ENCODE measurements around the gene SH3RF3. TPM values are rescaled to one million over a fixed set of nuclear protein-coding genes. Genes with fewer than 3 reads are reported as not detected.

The SH3RF3 gene
- total RNA-seq, 1 experiment from 2014 or later: 4.9 TPM

DNA sequence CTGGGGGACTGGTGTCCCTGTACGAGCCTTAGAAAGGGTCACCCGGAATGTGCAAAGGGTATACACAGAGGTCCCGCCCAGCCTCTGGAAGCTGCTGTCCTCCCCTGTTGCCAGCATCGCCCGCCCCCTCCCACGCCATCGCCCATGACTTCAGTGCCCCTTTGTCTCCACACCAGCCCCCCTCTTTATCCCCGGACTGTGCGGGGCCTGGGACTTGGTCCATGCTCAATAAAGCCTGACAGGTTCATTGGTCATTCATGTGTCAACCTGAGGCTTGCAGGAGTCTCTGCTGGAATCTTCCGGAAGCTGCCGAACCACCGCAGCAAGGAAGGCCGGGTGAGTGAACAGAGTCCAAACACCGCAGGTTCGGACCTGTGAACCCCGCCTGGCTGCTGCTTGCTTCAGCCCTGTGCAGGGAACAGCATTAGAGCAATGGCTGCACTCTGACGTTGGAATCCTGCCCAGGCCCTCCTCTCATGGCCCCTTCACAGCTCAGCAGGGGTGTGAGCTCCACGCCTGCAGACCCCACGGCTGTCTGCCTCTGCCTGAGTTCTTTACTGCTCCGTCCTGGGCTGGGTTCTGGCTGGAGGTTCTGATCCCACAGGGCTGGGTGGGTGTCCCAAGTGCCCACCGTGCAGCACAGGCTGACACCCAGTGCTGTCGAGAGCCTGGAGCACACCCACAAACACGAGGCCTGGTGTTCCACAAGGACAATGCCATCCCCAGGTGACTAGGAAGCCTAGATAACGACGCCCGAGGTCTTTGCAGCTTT is 388.3 kb downstream of the SH3RF3 start:
- CTCF ChIA-PET: no interaction called here
- in situ Hi-C loops (cut with HindIII; ENCODE audit: low pct_unique_long_range_greater_than_20kb, low sequenced_read_pairs): no loop called here
- intact Hi-C loops (cut with micrococcal nuclease; ENCODE audit: unreplicated experiment): no loop called here
- H3K27me3 ChIP-seq (ENCODE audit: control insufficient read depth, insufficient read depth, low read length): no peaks in the 10 kb centered on the region
- no peak for TF ChIP-seq REST (IDR thresholded peaks at IDR 0.05; ENCODE audit: insufficient read depth in 1 of 2, low read depth in 2 of 2, low read length in 1 of 2)
- no peak for TF ChIP-seq SIN3A (IDR thresholded peaks at IDR 0.05; ENCODE audit: borderline replicate concordance, insufficient read depth, low read depth, low read length)
- no peak for TF ChIP-seq POLR2AphosphoS5 (IDR thresholded peaks at IDR 0.05; ENCODE audit: low read depth, low read length)
- TF ChIP-seq TCF7L2 (IDR thresholded peaks at IDR 0.05; ENCODE audit: low read depth, low read length): no peak
- TF ChIP-seq CTCF (IDR thresholded peaks at IDR 0.05): no peak
- DNase-seq (ENCODE audit: low read depth, low spot score): no peak
- BruUV-seq (replicated peaks): no TSS peak
- H3K4me3 ChIP-seq (ENCODE audit: low read depth in 2 of 2, low read length in 2 of 2): no peak overlapping the region
- no peaks in the 10 kb centered on the region for H3K9me3 ChIP-seq (ENCODE audit: control insufficient read depth, insufficient read depth, low read depth, low read length)
- H3K36me3 ChIP-seq (ENCODE audit: control insufficient read depth, insufficient read depth, low read length): no peaks in the 10 kb centered on the region
- no peak overlapping the region for H3K27ac ChIP-seq (ENCODE audit: low read length)
- POLR2A ChIA-PET: no interaction called here
- peaks cover 6% of the 10 kb centered on the region for H3K4me1 ChIP-seq (ENCODE audit: control insufficient read depth, insufficient read depth, low read length)
- ATAC-seq: no peak

DNA sequence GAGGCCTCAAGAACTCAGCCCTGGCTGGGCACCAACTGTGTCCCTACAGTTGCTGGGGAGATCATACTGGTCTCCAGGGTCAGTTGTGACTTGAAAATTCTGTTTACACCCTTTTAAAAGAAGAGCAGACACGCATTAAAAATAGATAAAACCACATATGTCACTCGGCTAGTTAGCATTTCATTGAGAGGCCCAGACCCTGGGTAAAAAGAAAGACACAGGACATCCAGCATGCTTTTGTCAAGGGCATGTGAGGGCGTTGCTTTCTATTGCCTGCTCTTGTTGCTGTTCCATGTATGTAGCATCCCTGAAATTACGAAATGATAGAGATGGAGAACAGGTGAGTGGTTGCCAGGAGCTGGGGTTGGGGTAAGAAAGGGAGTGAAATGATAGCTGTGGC is 390.5 kb downstream of the SH3RF3 start:
- Histone ChIP-seq H3K27me3 (ENCODE audit: control insufficient read depth, insufficient read depth, low read length) (no peaks in the 10 kb centered on the region), H3K4me1 (ENCODE audit: control insufficient read depth, insufficient read depth, low read length) (peaks cover under 1% of the 10 kb centered on the region; the same call in 1 of the 2 replicates), H3K4me3 (ENCODE audit: low read depth in 2 of 2, low read length in 2 of 2) (no peak overlapping the region), H3K36me3 (ENCODE audit: control insufficient read depth, insufficient read depth, low read length) (no peaks in the 10 kb centered on the region), H3K9me3 (ENCODE audit: control insufficient read depth, insufficient read depth, low read depth, low read length) (no peaks in the 10 kb centered on the region), H3K27ac (ENCODE audit: low read length) (no peak overlapping the region)
- POLR2A ChIA-PET: no interaction called here
- no peak for ATAC-seq
- intact Hi-C loops (cut with micrococcal nuclease; ENCODE audit: unreplicated experiment) (no loop called here), in situ Hi-C loops (cut with HindIII; ENCODE audit: low pct_unique_long_range_greater_than_20kb, low sequenced_read_pairs) (no loop called here)
- BruUV-seq (replicated peaks): no TSS peak
- TF ChIP-seq TCF7L2 (IDR thresholded peaks at IDR 0.05; ENCODE audit: low read depth, low read length) (no peak), POLR2AphosphoS5 (IDR thresholded peaks at IDR 0.05; ENCODE audit: low read depth, low read length) (no peak), CTCF (IDR thresholded peaks at IDR 0.05) (no peak), REST (IDR thresholded peaks at IDR 0.05; ENCODE audit: insufficient read depth in 1 of 2, low read depth in 2 of 2, low read length in 1 of 2) (no peak), SIN3A (IDR thresholded peaks at IDR 0.05; ENCODE audit: borderline replicate concordance, insufficient read depth, low read depth, low read length) (no peak)
- no peak for DNase-seq (ENCODE audit: low read depth, low spot score)
- CTCF ChIA-PET: no interaction called here

Measured in Panc1 (cell line).